ENCODE data around the gene SLC6A14.
A peak's percentile ranks its signal among the peaks of the same experiment; 100 is the strongest.

The SLC6A14 gene

GRCh38 chrX:116436358-116436816, at the start of gene SLC6A14:
TSS of gene SLC6A14 (plus strand) at chrX:116436606. CDS start at chrX:116436710, 104 bp downstream.
- DNase-seq (ENCODE audit: low spot score) (no peak), FAIRE-seq (no peak)

GRCh38 chrX:116395752-116396151, 40.7 kb upstream of the SLC6A14 start:
- DNase-seq (ENCODE audit: low spot score) (no peak), FAIRE-seq (no peak)

- DNase-seq (ENCODE audit: low spot score) (no peak), FAIRE-seq (no peak)
These were observed 36.7 kb upstream of the SLC6A14 start for GRCh38 chrX:116399681-116400080.

- FAIRE-seq (no peak), DNase-seq (ENCODE audit: low spot score) (no peak)
These were observed 27.2 kb upstream of the SLC6A14 start for GRCh38 chrX:116409219-116409618.

GRCh38 chrX:116413273-116413672, 23.1 kb upstream of the SLC6A14 start:
- no peak for DNase-seq (ENCODE audit: low spot score)
- no peak for FAIRE-seq

GRCh38 chrX:116417214-116417613, 19.2 kb upstream of the SLC6A14 start:
- no peak for DNase-seq (ENCODE audit: low spot score)
- no peak for FAIRE-seq

GRCh38 chrX:116417968-116418367, 18.4 kb upstream of the SLC6A14 start:
- FAIRE-seq (no peak), DNase-seq (ENCODE audit: low spot score) (no peak)

- DNase-seq (ENCODE audit: low spot score) (no peak), FAIRE-seq (no peak)
These were observed 8.4 kb upstream of the SLC6A14 start for GRCh38 chrX:116427978-116428377.

- FAIRE-seq (no peak), DNase-seq (ENCODE audit: low spot score) (no peak)
These were observed 809 bp upstream of the SLC6A14 start for GRCh38 chrX:116435597-116435996.

GRCh38 chrX:116449156-116449555, 12.8 kb downstream of the SLC6A14 start:
- DNase-seq (ENCODE audit: low spot score) = no peak

GRCh38 chrX:116462822-116463221, 26.4 kb downstream of the SLC6A14 start, which contains the start of gene CT83:
TSS of gene CT83 (minus strand) at chrX:116462976. CDS start at chrX:116462856, 120 bp downstream.
- DNase-seq (ENCODE audit: low spot score) (no peak), FAIRE-seq (no peak)

More at GRCh38 chrX:116449156-116449555, 12.8 kb downstream of the SLC6A14 start:
- no peak for FAIRE-seq

GRCh38 chrX:116480059-116480458, 43.7 kb downstream of the SLC6A14 start:
- FAIRE-seq (no peak), DNase-seq (ENCODE audit: low spot score) (no peak)

- DNase-seq (ENCODE audit: low spot score) (peak; percentile 5), FAIRE-seq (peak; percentile 74)
These were observed 53.7 kb downstream of the SLC6A14 start for GRCh38 chrX:116490104-116490503.

GRCh38 chrX:116493271-116493670, 56.9 kb downstream of the SLC6A14 start:
- no peak for DNase-seq (ENCODE audit: low spot score)
- no peak for FAIRE-seq

- FAIRE-seq (no peak), DNase-seq (ENCODE audit: low spot score) (no peak)
These were observed 63.4 kb downstream of the SLC6A14 start for GRCh38 chrX:116499780-116500179.
